Measurements from ENCODE around the gene LRMDA. TPM values are rescaled to one million over a fixed set of nuclear protein-coding genes. Genes with fewer than 3 reads are reported as not detected.

LRMDA gene
- total and polyA plus RNA-seq, 4 experiments from 2014 or later: not detected

DNA sequence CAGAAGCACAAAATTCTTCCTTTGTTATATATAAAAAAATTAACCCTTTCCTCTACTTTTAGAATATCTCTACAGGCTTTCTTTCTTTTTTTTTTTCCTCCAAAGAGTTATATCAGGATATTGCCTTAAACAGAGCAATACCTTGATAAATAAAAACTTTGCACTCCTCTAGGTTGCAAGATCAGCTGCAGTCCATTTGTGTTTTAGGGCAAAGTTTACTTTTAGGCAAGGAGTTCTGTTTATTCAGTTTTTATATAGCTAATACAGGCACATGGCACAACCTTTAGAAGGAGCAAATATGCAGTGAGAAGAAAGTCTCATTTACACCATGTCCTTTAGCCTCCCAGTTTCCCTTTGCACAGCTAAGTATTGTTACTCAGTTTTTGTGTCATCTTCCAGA, 10.3 kb downstream of the LRMDA start:
- Mint-ChIP-seq H3K9me3 (peaks cover 8 to 37% (median 24%) of the 10 kb centered on the region in 8 donors), H3K4me1 (no peaks in the 10 kb centered on the region), H3K36me3 (no peaks in the 10 kb centered on the region), H3K4me3 (no peak overlapping the region), H3K27me3 (peaks cover 9 to 15% of the 10 kb centered on the region in 2 donors), H3K27ac (no peak overlapping the region)
- H3K36me3 ChIP-seq (ENCODE audit: insufficient read depth, low read length): no peaks in the 10 kb centered on the region
- ChIA-PET CTCF (ENCODE audit: partially characterized antibody) (no interaction called here), POLR2A (ENCODE audit: partially characterized antibody) (no interaction called here)
- no peaks in the 10 kb centered on the region for H3K4me1 ChIP-seq (ENCODE audit: insufficient read depth, low read length)
- intact Hi-C loops (cut with micrococcal nuclease): no loop called here
- H3K27ac ChIP-seq (ENCODE audit: low read depth, low read length): no peak overlapping the region
- no peaks in the 10 kb centered on the region for H3K9me3 ChIP-seq (ENCODE audit: control insufficient read depth in 1 of 2, low read length in 2 of 2)
- DNase-seq: no peak
- H3K27me3 ChIP-seq (ENCODE audit: insufficient read depth, low read length): no peaks in the 10 kb centered on the region
- H3K4me3 ChIP-seq (ENCODE audit: low read length in 2 of 2): no peak overlapping the region

DNA sequence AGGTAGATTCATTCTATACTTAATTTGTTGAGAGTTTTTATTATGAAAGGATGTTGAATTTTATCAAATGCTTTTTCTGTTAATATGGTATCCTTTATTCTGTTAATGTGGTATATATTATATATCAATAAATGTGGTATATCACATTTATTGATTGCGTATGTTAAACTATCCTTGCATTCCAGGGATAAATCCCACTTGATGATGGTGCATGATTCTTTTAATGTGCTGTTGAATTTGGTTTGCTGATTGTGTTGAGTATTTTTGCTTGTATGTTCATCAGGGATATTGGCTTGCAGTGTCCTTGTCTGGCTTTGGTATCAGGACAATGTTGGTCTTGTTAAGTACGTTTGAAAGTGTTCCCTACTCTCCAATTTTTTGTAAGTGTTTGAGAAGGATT, 11.9 kb downstream of the LRMDA start:
- H3K9me3 ChIP-seq (ENCODE audit: control insufficient read depth in 1 of 2, low read length in 2 of 2): no peaks in the 10 kb centered on the region
- peaks cover 8 to 40% (median 28%) of the 10 kb centered on the region in 8 donors for H3K9me3 Mint-ChIP-seq
- intact Hi-C loops (cut with micrococcal nuclease): no loop called here

GRCh38 chr10:75444781-75445386, 13.5 kb downstream of the LRMDA start:
- ChIA-PET POLR2A (ENCODE audit: partially characterized antibody) (no interaction called here), CTCF (ENCODE audit: partially characterized antibody) (interaction anchor here (1.0 to 1.1 kb wide), 2 partner anchors 11 to 12 kb away, joined by 3 read pairs; no protein-coding TSS in a partner anchor)
- Histone ChIP-seq H3K27me3 (ENCODE audit: insufficient read depth, low read length) (no peaks in the 10 kb centered on the region), H3K27ac (ENCODE audit: low read depth, low read length) (no peak overlapping the region), H3K9me3 (ENCODE audit: control insufficient read depth in 1 of 2, low read length in 2 of 2) (no peaks in the 10 kb centered on the region), H3K4me3 (ENCODE audit: low read length in 2 of 2) (no peak overlapping the region), H3K36me3 (ENCODE audit: insufficient read depth, low read length) (no peaks in the 10 kb centered on the region), H3K4me1 (ENCODE audit: insufficient read depth, low read length) (no peaks in the 10 kb centered on the region)
- Mint-ChIP-seq H3K36me3 (no peaks in the 10 kb centered on the region), H3K9me3 (peaks cover 8 to 40% (median 28%) of the 10 kb centered on the region in 8 donors), H3K4me1 (no peaks in the 10 kb centered on the region), H3K27me3 (peaks cover 7 to 17% of the 10 kb centered on the region in 2 donors), H3K27ac (no peak overlapping the region), H3K4me3 (no peak overlapping the region)
- intact Hi-C loops (cut with micrococcal nuclease): no loop called here
- DNase-seq: no peak

More for the DNA sequence above, 11.9 kb downstream of the LRMDA start:
- H3K4me3 Mint-ChIP-seq: no peak overlapping the region
- H3K4me1 Mint-ChIP-seq: no peaks in the 10 kb centered on the region
- H3K27ac Mint-ChIP-seq: no peak overlapping the region
- POLR2A ChIA-PET (ENCODE audit: partially characterized antibody): no interaction called here
- H3K27me3 Mint-ChIP-seq: peaks cover 9 to 19% of the 10 kb centered on the region in 2 donors
- CTCF ChIA-PET (ENCODE audit: partially characterized antibody): no interaction called here
- no peaks in the 10 kb centered on the region for H3K4me1 ChIP-seq (ENCODE audit: insufficient read depth, low read length)
- no peak for DNase-seq
- no peaks in the 10 kb centered on the region for H3K36me3 ChIP-seq (ENCODE audit: insufficient read depth, low read length)
- H3K27ac ChIP-seq (ENCODE audit: low read depth, low read length): no peak overlapping the region
- H3K36me3 Mint-ChIP-seq: no peaks in the 10 kb centered on the region
- no peak overlapping the region for H3K4me3 ChIP-seq (ENCODE audit: low read length in 2 of 2)
- H3K27me3 ChIP-seq (ENCODE audit: insufficient read depth, low read length): no peaks in the 10 kb centered on the region

- Mint-ChIP-seq H3K9me3 (peaks cover 8 to 40% (median 28%) of the 10 kb centered on the region in 8 donors), H3K36me3 (no peaks in the 10 kb centered on the region)
Observed at GRCh38 chr10:75446508-75446907, 15.1 kb downstream of the LRMDA start.

DNA sequence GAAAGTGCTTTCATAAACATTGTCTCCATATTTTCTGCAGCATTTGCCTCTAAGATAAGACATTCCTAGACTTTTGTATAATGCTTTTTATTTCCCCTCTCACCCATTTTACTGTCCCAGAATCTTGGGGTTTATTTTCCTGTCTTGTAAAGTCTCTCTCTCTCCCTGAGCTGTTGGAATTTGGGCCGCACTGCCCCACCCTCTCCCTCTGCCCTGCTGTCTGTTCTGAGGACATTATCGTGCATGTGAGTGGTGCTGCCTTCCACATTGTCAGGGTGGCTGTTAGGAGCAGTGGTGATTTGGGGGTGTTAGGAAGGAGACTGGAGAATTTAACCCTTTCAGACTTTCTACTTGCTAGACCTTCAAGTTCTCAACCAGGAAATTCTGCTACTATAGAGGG, 16.7 kb downstream of the LRMDA start:
- Histone ChIP-seq H3K27ac (ENCODE audit: low read depth, low read length) (no peak overlapping the region), H3K4me1 (ENCODE audit: insufficient read depth, low read length) (no peaks in the 10 kb centered on the region), H3K4me3 (ENCODE audit: low read length in 2 of 2) (no peak overlapping the region), H3K36me3 (ENCODE audit: insufficient read depth, low read length) (no peaks in the 10 kb centered on the region), H3K9me3 (ENCODE audit: control insufficient read depth in 1 of 2, low read length in 2 of 2) (no peaks in the 10 kb centered on the region), H3K27me3 (ENCODE audit: insufficient read depth, low read length) (no peaks in the 10 kb centered on the region)
- H3K27me3 Mint-ChIP-seq: peaks cover 9 to 17% of the 10 kb centered on the region in 2 donors
- no peak overlapping the region for H3K27ac Mint-ChIP-seq
- DNase-seq: no peak
- no peaks in the 10 kb centered on the region for H3K36me3 Mint-ChIP-seq
- ChIA-PET CTCF (ENCODE audit: partially characterized antibody) (no interaction called here), POLR2A (ENCODE audit: partially characterized antibody) (no interaction called here)
- no peaks in the 10 kb centered on the region for H3K4me1 Mint-ChIP-seq
- H3K9me3 Mint-ChIP-seq: peaks cover 4 to 32% (median 25%) of the 10 kb centered on the region in 8 donors
- no peak overlapping the region for H3K4me3 Mint-ChIP-seq
- intact Hi-C loops (cut with micrococcal nuclease): no loop called here

More at GRCh38 chr10:75446508-75446907, 15.1 kb downstream of the LRMDA start:
- Histone ChIP-seq H3K36me3 (ENCODE audit: insufficient read depth, low read length) (no peaks in the 10 kb centered on the region), H3K27ac (ENCODE audit: low read depth, low read length) (no peak overlapping the region), H3K27me3 (ENCODE audit: insufficient read depth, low read length) (no peaks in the 10 kb centered on the region), H3K4me1 (ENCODE audit: insufficient read depth, low read length) (no peaks in the 10 kb centered on the region), H3K4me3 (ENCODE audit: low read length in 2 of 2) (no peak overlapping the region), H3K9me3 (ENCODE audit: control insufficient read depth in 1 of 2, low read length in 2 of 2) (no peaks in the 10 kb centered on the region)
- Mint-ChIP-seq H3K4me3 (no peak overlapping the region), H3K27me3 (peaks cover 6 to 17% of the 10 kb centered on the region in 2 donors), H3K4me1 (no peaks in the 10 kb centered on the region), H3K27ac (no peak overlapping the region)
- DNase-seq: no peak
- POLR2A ChIA-PET (ENCODE audit: partially characterized antibody): no interaction called here
- CTCF ChIA-PET (ENCODE audit: partially characterized antibody): no interaction called here
- intact Hi-C loops (cut with micrococcal nuclease): no loop called here

DNA sequence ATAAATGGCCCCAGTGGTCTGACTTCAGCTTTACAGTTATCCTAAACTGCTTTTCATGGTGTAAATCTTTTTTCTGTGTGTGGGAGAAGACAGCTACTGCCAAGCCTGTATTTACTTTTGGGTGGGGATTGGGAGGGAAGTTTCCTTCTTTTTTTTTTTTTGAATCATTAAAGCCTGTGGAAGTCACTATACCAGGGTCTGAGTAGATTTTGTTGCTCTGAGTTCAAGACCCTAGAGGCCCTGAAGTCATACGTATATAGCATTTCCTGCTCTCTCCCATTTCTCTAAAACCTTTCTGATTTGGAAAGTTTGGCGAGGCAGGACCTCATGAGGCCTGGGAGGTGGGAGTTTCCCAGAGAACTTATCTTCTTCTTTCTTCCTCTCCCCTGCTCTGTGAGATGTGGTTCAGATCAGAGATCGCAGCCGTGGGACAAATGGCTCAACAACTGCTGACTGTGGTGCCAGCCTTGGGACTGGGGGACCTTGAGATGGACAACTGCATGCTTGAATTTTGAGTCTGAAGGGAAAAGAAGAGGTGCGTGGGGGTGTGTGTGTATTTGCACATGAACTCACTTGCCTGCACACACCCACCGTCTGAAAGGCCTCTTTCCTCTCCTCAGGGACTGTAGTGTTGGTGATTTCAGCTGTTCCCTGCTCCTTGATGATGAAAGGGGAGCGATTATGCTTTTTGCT, 18.1 kb downstream of the LRMDA start:
- H3K27ac ChIP-seq (ENCODE audit: low read depth, low read length): no peak overlapping the region
- H3K36me3 Mint-ChIP-seq: no peaks in the 10 kb centered on the region
- H3K36me3 ChIP-seq (ENCODE audit: insufficient read depth, low read length): no peaks in the 10 kb centered on the region
- no peaks in the 10 kb centered on the region for H3K9me3 ChIP-seq (ENCODE audit: control insufficient read depth in 1 of 2, low read length in 2 of 2)
- ChIA-PET POLR2A (ENCODE audit: partially characterized antibody) (no interaction called here), CTCF (ENCODE audit: partially characterized antibody) (no interaction called here)
- H3K27me3 ChIP-seq (ENCODE audit: insufficient read depth, low read length): no peaks in the 10 kb centered on the region
- DNase-seq: no peak
- H3K27me3 Mint-ChIP-seq: peaks cover 12 to 23% of the 10 kb centered on the region in 2 donors
- no peaks in the 10 kb centered on the region for H3K4me1 ChIP-seq (ENCODE audit: insufficient read depth, low read length)
- no peak overlapping the region for H3K4me3 Mint-ChIP-seq
- peak overlapping the region in 1 of 7 donors; percentile 15 for H3K27ac Mint-ChIP-seq
- H3K9me3 Mint-ChIP-seq: peaks cover 0 to 20% (median 14%) of the 10 kb centered on the region in 8 donors
- H3K4me3 ChIP-seq (ENCODE audit: low read length in 2 of 2): no peak overlapping the region
- no peaks in the 10 kb centered on the region for H3K4me1 Mint-ChIP-seq
- intact Hi-C loops (cut with micrococcal nuclease): no loop called here

GRCh38 chr10:75450075-75450445, 18.6 kb downstream of the LRMDA start:
- H3K4me3 ChIP-seq (ENCODE audit: low read length in 2 of 2): no peak overlapping the region
- H3K36me3 ChIP-seq (ENCODE audit: insufficient read depth, low read length): no peaks in the 10 kb centered on the region
- ChIA-PET CTCF (ENCODE audit: partially characterized antibody) (no interaction called here), POLR2A (ENCODE audit: partially characterized antibody) (no interaction called here)
- Mint-ChIP-seq H3K27me3 (peaks cover 12 to 23% of the 10 kb centered on the region in 2 donors), H3K36me3 (no peaks in the 10 kb centered on the region), H3K27ac (peak overlapping the region in 1 of 7 donors; percentile 15), H3K4me3 (no peak overlapping the region), H3K4me1 (no peaks in the 10 kb centered on the region), H3K9me3 (peaks cover 0 to 16% (median 12%) of the 10 kb centered on the region in 8 donors)
- intact Hi-C loops (cut with micrococcal nuclease): no loop called here
- no peaks in the 10 kb centered on the region for H3K27me3 ChIP-seq (ENCODE audit: insufficient read depth, low read length)
- no peaks in the 10 kb centered on the region for H3K4me1 ChIP-seq (ENCODE audit: insufficient read depth, low read length)
- no peaks in the 10 kb centered on the region for H3K9me3 ChIP-seq (ENCODE audit: control insufficient read depth in 1 of 2, low read length in 2 of 2)
- DNase-seq: no peak
- no peak overlapping the region for H3K27ac ChIP-seq (ENCODE audit: low read depth, low read length)
